Keratinocyte (primary cell): ENCODE results near the gene CTAG1A. TPM values are rescaled to one million over a fixed set of nuclear protein-coding genes. Genes with fewer than 3 reads are reported as not detected.
A peak's percentile ranks its signal among the peaks of the same experiment; 100 is the strongest.
"Not testable (repeated sequence)": the region's sequence is repeated elsewhere in the genome, so short reads cannot be mapped to it uniquely, and the experiment has no call there.

ENCODE experiments used
- DNase-seq: peaks from one replicate; pipeline ENCODE4 v3.0.0-alpha.2; 2011; ENCODE audit warnings: low read depth, missing footprints, low spot score
- FAIRE-seq: peaks from 2 replicates; lab custom pipeline; 2011; peaks lifted over from hg19 to GRCh38; lab: Jason Lieb, UNC
- H2AFZ ChIP-seq: 2 replicates; pipeline ENCODE4 v1.6.0; 2012; ENCODE audit warnings: low read length, control low read depth, inconsistent platforms; ENCODE audit not compliant: control insufficient read depth
- H3K27ac ChIP-seq: 2 replicates; pipeline ENCODE4 v1.5.1; 2011; ENCODE audit warnings: low read length; ENCODE audit not compliant: control insufficient read depth, insufficient read depth
- H3K27me3 ChIP-seq: 3 replicates; pipeline ENCODE4 v1.6.0; 2011; ENCODE audit warnings: low read length; ENCODE audit not compliant: control insufficient read depth, insufficient read depth; ENCODE audit errors: extremely low read depth
- H3K36me3 ChIP-seq, 2 experiments: 2 replicates in 1 of 2; 3 replicates in 1 of 2; pipeline ENCODE4 v1.5.1; 2011; ENCODE audit warnings: low read length in 2 of 2, mild to moderate bottlenecking in 1 of 2; ENCODE audit not compliant: control insufficient read depth in 2 of 2, insufficient read depth in 2 of 2; ENCODE audit errors: extremely low read depth in 1 of 2
- H3K4me1 ChIP-seq: 3 replicates; pipeline ENCODE4 v1.5.1; 2011; ENCODE audit warnings: low read length; ENCODE audit not compliant: control insufficient read depth, insufficient read depth; ENCODE audit errors: extremely low read depth
- H3K4me2 ChIP-seq: 3 replicates; pipeline ENCODE4 v1.6.0; 2011; ENCODE audit warnings: low read depth, low read length; ENCODE audit not compliant: control insufficient read depth, insufficient read depth; ENCODE audit errors: extremely low read depth
- H3K4me3 ChIP-seq, 3 experiments: fragments of 200-600 bp in 1 of 3; sonication (generic) in 1 of 3; 2 replicates in 2 of 3; 3 replicates in 1 of 3; pipeline ENCODE4 v1.5.1; 2011 to 2016; ENCODE audit warnings: low read length in 3 of 3, mild to moderate bottlenecking in 3 of 3, control low read depth in 2 of 3, inconsistent platforms in 1 of 3, low read depth in 1 of 3, mixed read lengths in 1 of 3, mixed run types in 1 of 3, moderate library complexity in 1 of 3; ENCODE audit not compliant: control insufficient read depth in 2 of 3, insufficient read depth in 2 of 3; ENCODE audit errors: extremely low read depth in 1 of 3
- H3K79me2 ChIP-seq: 2 replicates; pipeline ENCODE4 v1.6.0; 2012; ENCODE audit warnings: low read length; ENCODE audit not compliant: control insufficient read depth, insufficient read depth
- H3K9ac ChIP-seq: 3 replicates; pipeline ENCODE4 v1.6.0; 2011; ENCODE audit warnings: low read length; ENCODE audit not compliant: control insufficient read depth, insufficient read depth; ENCODE audit errors: extremely low read depth
- H3K9me1 ChIP-seq: 3 replicates; pipeline ENCODE4 v1.6.0; 2011; ENCODE audit warnings: low read length; ENCODE audit not compliant: control insufficient read depth, insufficient read depth; ENCODE audit errors: extremely low read depth
- H3K9me3 ChIP-seq: 2 replicates; pipeline ENCODE4 v1.5.1; 2012; ENCODE audit warnings: low read depth, low read length; ENCODE audit not compliant: control insufficient read depth
- H4K20me1 ChIP-seq: 3 replicates; pipeline ENCODE4 v1.6.0; 2011; ENCODE audit warnings: low read length; ENCODE audit not compliant: control insufficient read depth, insufficient read depth; ENCODE audit errors: extremely low read depth
- dilution Hi-C: fragments of 300-500 bp; cut with MboI; formaldehyde crosslinking; loops from one replicate; pipeline ENCODE4 v1.7.0; 2020; ENCODE audit warnings: low sequenced_read_pairs; ENCODE audit not compliant: extremely low pct_ligation_motif_present
- polyA plus RNA-seq, 5 experiments: library from polyadenylated mRNA; depleted of rRNA in 3 of 5; stranded (reverse) in 3 of 5; stranded (forward) in 1 of 5; unstranded in 1 of 5; fragments of >200 nt; gene quantifications; 1 replicate in 1 of 5; 2 replicates in 3 of 5; 3 replicates in 1 of 5; pipeline versions ENCODE4 v1.2.1 to v1.2.3, GENCODE V29; 2011 to 2012; ENCODE audit warnings: missing spikeins in 2 of 5, low read depth in 1 of 5, low replicate concordance in 1 of 5

CTAG1A gene
- polyA plus RNA-seq, 1 donor (not counting 4 experiments of a cell fraction or from before 2014, with no cell fraction given): not detected

- H2AFZ ChIP-seq, H3K9ac ChIP-seq, H3K27ac ChIP-seq, H3K9me1 ChIP-seq, dilution Hi-C loops, DNase-seq, H3K9me3 ChIP-seq, H3K4me3 ChIP-seq, H3K4me2 ChIP-seq, H3K36me3 ChIP-seq, H4K20me1 ChIP-seq, H3K27me3 ChIP-seq, H3K4me1 ChIP-seq, H3K79me2 ChIP-seq, FAIRE-seq: not testable (repeated sequence)
Measured at GRCh38 chrX:154573061-154573460, 11.9 kb upstream of the CTAG1A start.

- H3K36me3 ChIP-seq, H3K4me2 ChIP-seq, H4K20me1 ChIP-seq, H3K79me2 ChIP-seq, H2AFZ ChIP-seq, H3K4me1 ChIP-seq, H3K27ac ChIP-seq, H3K9ac ChIP-seq, H3K9me3 ChIP-seq, DNase-seq, H3K27me3 ChIP-seq, H3K4me3 ChIP-seq, H3K9me1 ChIP-seq, dilution Hi-C loops: not testable (repeated sequence)
- FAIRE-seq: peak; percentile 81
Measured at GRCh38 chrX:154575076-154575475, 9.9 kb upstream of the CTAG1A start.

- not testable (repeated sequence) for FAIRE-seq, H3K9ac ChIP-seq, H2AFZ ChIP-seq
Measured at GRCh38 chrX:154582994-154583393, 1.9 kb upstream of the CTAG1A start.

GRCh38 chrX:154590415-154590814 lies 5.5 kb downstream of the CTAG1A start:
- H3K79me2 ChIP-seq, dilution Hi-C loops, H4K20me1 ChIP-seq, H2AFZ ChIP-seq, H3K27me3 ChIP-seq, H3K4me1 ChIP-seq, H3K4me3 ChIP-seq, H3K9ac ChIP-seq, H3K4me2 ChIP-seq, H3K9me3 ChIP-seq, FAIRE-seq, DNase-seq, H3K9me1 ChIP-seq, H3K36me3 ChIP-seq, H3K27ac ChIP-seq: not testable (repeated sequence)

More at GRCh38 chrX:154582994-154583393, 1.9 kb upstream of the CTAG1A start:
- H3K27me3 ChIP-seq, H3K79me2 ChIP-seq, H3K9me1 ChIP-seq, H3K4me1 ChIP-seq, dilution Hi-C loops, H4K20me1 ChIP-seq, H3K36me3 ChIP-seq, DNase-seq, H3K4me3 ChIP-seq, H3K4me2 ChIP-seq, H3K9me3 ChIP-seq, H3K27ac ChIP-seq: not testable (repeated sequence)
